ENCODE results near the gene ALDH7A1.

Gene ALDH7A1

DNA sequence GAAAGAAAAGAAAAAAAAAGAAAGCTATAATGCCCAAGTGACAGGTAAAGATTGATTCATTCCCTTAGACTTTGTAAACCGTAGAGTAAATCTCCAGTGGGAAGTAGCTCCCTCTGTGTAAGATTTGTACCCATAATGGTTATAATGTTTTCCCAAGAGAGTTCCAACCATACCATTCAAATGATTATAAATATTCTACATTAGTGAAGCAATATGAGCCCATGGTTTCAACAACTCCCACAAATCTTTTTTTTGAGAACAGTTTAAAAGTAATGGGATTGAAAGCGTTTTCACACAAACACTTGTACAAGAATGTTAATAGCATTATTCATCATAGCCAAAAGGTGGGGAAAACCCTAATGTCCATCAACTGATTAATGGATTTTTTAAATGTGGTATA lies 113.8 kb downstream of the ALDH7A1 start:
- in situ Hi-C loops (cut with HindIII; ENCODE audit: low sequenced_read_pairs) = loop anchor here (5.0 kb wide), 2 partner anchors 49 to 51 kb away; no protein-coding TSS in a partner anchor

Data from endothelial cell of hepatic sinusoid (primary cell).